HEK293 (cell line): ENCODE data around the gene FKBP4.

Source experiments
- CTCF ChIA-PET: fragments of 350-600 bp; formaldehyde crosslinking; extraction: SDS; loops from one replicate; lab custom pipeline; 2021; ENCODE audit warnings: antibody characterized with exemption; lab: Yijun Ruan, JAX
- POLR2A ChIA-PET: fragments of 300-600 bp; formaldehyde crosslinking; extraction: SDS; loops from one replicate; lab custom pipeline; 2020; ENCODE audit warnings: antibody characterized with exemption, inconsistent platforms; lab: Yijun Ruan, JAX
- H3K27ac ChIP-seq: fragments of 200-500 bp; sonication (Bioruptor generic); 2 replicates; pipeline ENCODE4 v1.5.1; 2014; ENCODE audit warnings: low read depth, low read length, control low read depth, inconsistent platforms; ENCODE audit errors: extremely low read depth
- H3K36me3 ChIP-seq, 2 experiments: fragments of 200-500 bp in 1 of 2; sonication (Bioruptor generic) in 1 of 2; 1 replicate in 1 of 2; 2 replicates in 1 of 2; pipeline ENCODE4 v1.5.1; 2014 to 2017; ENCODE audit warnings: inconsistent platforms in 2 of 2, low read length in 2 of 2; ENCODE audit not compliant: control insufficient read depth in 2 of 2, insufficient read depth in 1 of 2
- H3K4me1 ChIP-seq: fragments of 200-500 bp; sonication (Bioruptor generic); 2 replicates; pipeline ENCODE4 v1.5.1; 2014; ENCODE audit warnings: mild to moderate bottlenecking, low read length, inconsistent platforms; ENCODE audit not compliant: control insufficient read depth, insufficient read depth
- H3K4me3 ChIP-seq: 2 replicates; pipeline ENCODE4 v1.5.1; 2011; ENCODE audit warnings: low read depth, mild to moderate bottlenecking, control low read depth, low read length, moderate library complexity
- H3K9me3 ChIP-seq: fragments of 200-500 bp; sonication (Bioruptor generic); 2 replicates; pipeline ENCODE4 v1.5.1; 2014; ENCODE audit warnings: low read depth, low read length, inconsistent platforms; ENCODE audit not compliant: control insufficient read depth, insufficient read depth
- KLF9 ChIP-seq: fragments of 450-650 bp; formaldehyde crosslinking; IDR thresholded peaks from 2 replicates; pipeline ENCODE4 v1.5.1; 2016; ENCODE audit warnings: missing biosample characterization, missing genetic modification characterization, low read depth
- MZF1 ChIP-seq: fragments of 450-650 bp; formaldehyde crosslinking; IDR thresholded peaks from 2 replicates; pipeline ENCODE4 v1.5.1; 2017; ENCODE audit warnings: missing biosample characterization, missing genetic modification characterization, borderline replicate concordance
- YY1 ChIP-seq: fragments of 450-650 bp; formaldehyde crosslinking; IDR thresholded peaks from 2 replicates; pipeline ENCODE4 v1.5.1; 2018; ENCODE audit warnings: missing biosample characterization, missing genetic modification characterization
- ZNF140 ChIP-seq: fragments of 450-650 bp; formaldehyde crosslinking; IDR thresholded peaks from 2 replicates; pipeline ENCODE4 v1.5.1; 2016; ENCODE audit warnings: missing biosample characterization, missing genetic modification characterization
- ZNF146 ChIP-seq: fragments of 450-650 bp; formaldehyde crosslinking; IDR thresholded peaks from 2 replicates; pipeline ENCODE4 v1.5.1; 2016; ENCODE audit warnings: missing biosample characterization, missing genetic modification characterization
- ZNF202 ChIP-seq: fragments of 450-650 bp; formaldehyde crosslinking; IDR thresholded peaks from 2 replicates; pipeline ENCODE4 v1.5.1; 2016; ENCODE audit warnings: missing biosample characterization, missing genetic modification characterization, borderline replicate concordance
- ZNF23 ChIP-seq: fragments of 450-650 bp; formaldehyde crosslinking; IDR thresholded peaks from 2 replicates; pipeline ENCODE4 v1.5.1; 2016; ENCODE audit warnings: missing biosample characterization, missing genetic modification characterization, borderline replicate concordance
- ZNF433 ChIP-seq: fragments of 450-650 bp; formaldehyde crosslinking; IDR thresholded peaks from 2 replicates; pipeline ENCODE4 v1.5.1; 2016; ENCODE audit warnings: missing biosample characterization, missing genetic modification characterization, low read depth
- ZNF510 ChIP-seq: fragments of 450-650 bp; formaldehyde crosslinking; IDR thresholded peaks from 2 replicates; pipeline ENCODE4 v1.5.1; 2018; ENCODE audit warnings: mild to moderate bottlenecking, missing genetic modification characterization, missing biosample characterization; ENCODE audit not compliant: insufficient replicate concordance
- ZNF548 ChIP-seq: fragments of 450-650 bp; formaldehyde crosslinking; IDR thresholded peaks from 2 replicates; pipeline ENCODE4 v1.5.1; 2016; ENCODE audit warnings: missing biosample characterization, missing genetic modification characterization
- ZNF626 ChIP-seq: fragments of 450-650 bp; sonication (Bioruptor Pico); formaldehyde crosslinking; IDR thresholded peaks from 2 replicates; pipeline ENCODE4 v1.5.1; 2018; ENCODE audit warnings: missing biosample characterization, missing genetic modification characterization, inconsistent platforms
- ZNF660 ChIP-seq: fragments of 450-650 bp; IDR thresholded peaks from 2 replicates; pipeline ENCODE4 v1.5.1; 2018; ENCODE audit warnings: missing biosample characterization, mild to moderate bottlenecking, missing genetic modification characterization
- ZNF707 ChIP-seq: fragments of 450-650 bp; formaldehyde crosslinking; IDR thresholded peaks from 2 replicates; pipeline ENCODE4 v1.5.1; 2016; ENCODE audit warnings: missing biosample characterization, missing genetic modification characterization
- TF ChIP-seq, protein P1 (sequence below): fragments of 450-650 bp; formaldehyde crosslinking; optimal IDR thresholded peaks from 2 replicates; pipeline ENCODE3; 2016; ENCODE audit warnings: missing biosample characterization, mild to moderate bottlenecking, missing genetic modification characterization
- TF ChIP-seq, protein P2 (sequence below): fragments of 450-650 bp; formaldehyde crosslinking; IDR thresholded peaks from 2 replicates; pipeline ENCODE4 v1.5.1; 2016; ENCODE audit warnings: missing biosample characterization, missing genetic modification characterization, low read depth
- TF ChIP-seq, protein P3 (sequence below): fragments of 450-650 bp; formaldehyde crosslinking; IDR thresholded peaks from 2 replicates; pipeline ENCODE4 v1.5.1; 2016; ENCODE audit warnings: missing biosample characterization, missing genetic modification characterization

The FKBP4 gene

DNA sequence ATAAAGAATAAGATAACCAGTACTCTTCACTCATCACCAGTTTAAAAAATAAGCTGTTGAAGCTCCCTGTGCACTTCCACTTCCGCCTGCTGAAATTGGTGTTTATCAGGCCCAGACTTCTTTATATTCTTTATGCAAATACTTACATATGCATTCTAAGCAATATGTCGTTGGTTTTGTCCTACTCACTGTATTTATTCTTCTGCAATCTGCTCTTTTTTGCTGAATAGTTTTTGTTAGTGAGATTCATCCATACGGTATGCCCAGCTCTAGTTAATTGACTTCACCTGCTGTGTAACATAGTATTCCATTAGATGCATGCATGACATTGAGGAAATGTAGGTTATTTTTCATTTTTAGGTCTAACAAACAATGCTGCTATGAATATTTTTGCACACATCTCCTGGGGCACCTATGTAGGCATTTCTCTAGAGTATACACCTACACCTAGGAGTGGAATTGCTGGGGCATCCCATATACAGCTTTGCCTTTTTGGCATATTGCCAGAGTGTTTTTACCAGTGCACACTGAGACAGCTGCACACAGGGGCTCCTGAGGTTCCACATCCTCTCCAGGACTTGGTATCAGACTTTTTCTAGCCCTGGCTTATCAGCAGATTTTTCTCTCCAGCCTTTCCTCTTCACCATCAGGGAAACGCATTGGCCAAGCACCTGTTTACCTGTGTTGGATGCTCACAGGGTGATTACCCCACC is 41.1 kb downstream of the FKBP4 start:
- Histone ChIP-seq H3K4me3 (no peak overlapping the region), H3K36me3 (peaks cover 0 to 19% of the 10 kb centered on the region in 2 experiments; a peak in 2 of 3 replicates), H3K9me3 (no peaks in the 10 kb centered on the region), H3K27ac (no peak overlapping the region)
- ChIA-PET CTCF (interaction anchor here (0.9 to 1.5 kb wide), 2 partner anchors 10 to 109 kb away, joined by 3 to 4 read pairs; no protein-coding TSS in a partner anchor), POLR2A (no interaction called here)
- no peak for TF ChIP-seq ZNF510 (tag by site-specific recombination)
- no peak for TF ChIP-seq ZNF23
- TF ChIP-seq KLF9 (tag by site-specific recombination), result no peak
- no peak for TF ChIP-seq ZNF660 (tag by site-specific recombination)
- TF ChIP-seq, protein P1, sequence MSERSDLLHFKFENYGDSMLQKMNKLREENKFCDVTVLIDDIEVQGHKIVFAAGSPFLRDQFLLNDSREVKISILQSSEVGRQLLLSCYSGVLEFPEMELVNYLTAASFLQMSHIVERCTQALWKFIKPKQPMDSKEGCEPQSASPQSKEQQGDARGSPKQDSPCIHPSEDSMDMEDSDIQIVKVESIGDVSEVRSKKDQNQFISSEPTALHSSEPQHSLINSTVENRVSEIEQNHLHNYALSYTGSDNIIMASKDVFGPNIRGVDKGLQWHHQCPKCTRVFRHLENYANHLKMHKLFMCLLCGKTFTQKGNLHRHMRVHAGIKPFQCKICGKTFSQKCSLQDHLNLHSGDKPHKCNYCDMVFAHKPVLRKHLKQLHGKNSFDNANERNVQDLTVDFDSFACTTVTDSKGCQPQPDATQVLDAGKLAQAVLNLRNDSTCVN, result no peak
- TF ChIP-seq ZNF140 (tag by site-specific recombination), result 0 out of 2 replicates have a peak, but pooled peaks have one; percentile 16
- no peak for TF ChIP-seq ZNF433 (tag by site-specific recombination)
- no peak for TF ChIP-seq YY1 (tag by site-specific recombination)
- TF ChIP-seq, all 188 proteins: peak for 1
- H3K4me1 ChIP-seq, result no peaks in the 10 kb centered on the region

DNA sequence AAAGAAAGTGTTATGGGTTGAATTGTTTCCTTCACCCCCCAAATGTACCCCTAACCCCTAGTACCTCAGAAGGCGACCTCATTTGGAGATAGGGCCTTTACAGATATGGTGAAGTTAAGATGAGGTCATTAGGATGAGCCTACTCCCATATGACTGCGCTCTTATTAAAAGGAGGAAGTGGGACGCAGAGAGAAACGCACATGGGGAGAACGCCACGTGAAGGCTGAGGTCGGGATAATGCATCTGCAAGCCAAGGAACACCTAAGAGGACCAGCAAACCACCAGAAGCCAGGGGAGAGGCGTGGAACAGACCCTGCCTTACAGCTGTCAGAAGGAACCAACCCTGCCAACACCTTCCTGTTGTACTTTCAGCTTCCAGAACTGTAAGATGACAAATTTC is 41.8 kb downstream of the FKBP4 start:
- Histone ChIP-seq H3K9me3 (no peaks in the 10 kb centered on the region), H3K4me3 (no peak overlapping the region), H3K27ac (no peak overlapping the region), H3K36me3 (peaks cover 0 to 23% of the 10 kb centered on the region in 2 experiments; a peak in 1 of 3 replicates), H3K4me1 (no peaks in the 10 kb centered on the region)
- TF ChIP-seq, protein P2, sequence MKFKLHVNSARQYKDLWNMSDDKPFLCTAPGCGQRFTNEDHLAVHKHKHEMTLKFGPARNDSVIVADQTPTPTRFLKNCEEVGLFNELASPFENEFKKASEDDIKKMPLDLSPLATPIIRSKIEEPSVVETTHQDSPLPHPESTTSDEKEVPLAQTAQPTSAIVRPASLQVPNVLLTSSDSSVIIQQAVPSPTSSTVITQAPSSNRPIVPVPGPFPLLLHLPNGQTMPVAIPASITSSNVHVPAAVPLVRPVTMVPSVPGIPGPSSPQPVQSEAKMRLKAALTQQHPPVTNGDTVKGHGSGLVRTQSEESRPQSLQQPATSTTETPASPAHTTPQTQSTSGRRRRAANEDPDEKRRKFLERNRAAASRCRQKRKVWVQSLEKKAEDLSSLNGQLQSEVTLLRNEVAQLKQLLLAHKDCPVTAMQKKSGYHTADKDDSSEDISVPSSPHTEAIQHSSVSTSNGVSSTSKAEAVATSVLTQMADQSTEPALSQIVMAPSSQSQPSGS (tag by site-specific recombination), result peak; percentile 42
- TF ChIP-seq ZNF548 (0 out of 2 replicates have a peak, but pooled peaks have one; percentile 60), ZNF146 (tag by site-specific recombination) (no peak), ZNF202 (tag by site-specific recombination) (no peak), MZF1 (no peak)
- CTCF ChIA-PET, result interaction anchor here (1.5 kb wide), 1 partner anchor 9 kb away, joined by 4 read pairs; no protein-coding TSS in a partner anchor
- POLR2A ChIA-PET, result no interaction called here

DNA sequence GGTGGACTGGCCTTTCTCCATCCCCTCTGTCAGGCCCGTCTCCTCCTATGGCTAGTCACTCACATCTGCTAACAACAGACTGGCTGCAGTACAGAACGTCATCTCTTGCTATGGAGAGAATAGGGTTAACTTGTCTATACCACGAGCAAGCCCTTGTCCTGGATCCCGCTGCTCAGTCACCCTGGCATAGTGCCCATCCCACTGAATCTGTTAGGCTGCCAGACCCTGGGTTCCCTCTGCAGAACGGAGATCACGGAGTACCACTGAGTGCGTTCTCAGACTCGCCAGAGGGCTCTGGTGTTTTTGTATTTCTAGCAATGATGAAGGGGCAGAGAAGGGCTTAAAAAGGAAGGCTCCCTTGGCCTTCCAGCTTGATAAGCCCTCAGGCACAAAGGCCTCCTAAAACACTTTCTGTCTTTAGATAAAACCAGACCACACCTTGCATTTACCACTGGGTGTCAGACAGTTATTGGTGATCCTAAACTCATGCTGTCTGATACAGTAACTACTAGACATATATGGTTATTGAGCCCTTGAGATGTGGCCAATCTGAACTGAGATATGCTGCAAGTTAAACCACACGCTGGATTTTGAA is 46.4 kb downstream of the FKBP4 start:
- ChIA-PET POLR2A (no interaction called here), CTCF (no interaction called here)
- TF ChIP-seq ZNF626 (no peak), ZNF707 (tag by site-specific recombination) (no peak)
- TF ChIP-seq, protein P3, sequence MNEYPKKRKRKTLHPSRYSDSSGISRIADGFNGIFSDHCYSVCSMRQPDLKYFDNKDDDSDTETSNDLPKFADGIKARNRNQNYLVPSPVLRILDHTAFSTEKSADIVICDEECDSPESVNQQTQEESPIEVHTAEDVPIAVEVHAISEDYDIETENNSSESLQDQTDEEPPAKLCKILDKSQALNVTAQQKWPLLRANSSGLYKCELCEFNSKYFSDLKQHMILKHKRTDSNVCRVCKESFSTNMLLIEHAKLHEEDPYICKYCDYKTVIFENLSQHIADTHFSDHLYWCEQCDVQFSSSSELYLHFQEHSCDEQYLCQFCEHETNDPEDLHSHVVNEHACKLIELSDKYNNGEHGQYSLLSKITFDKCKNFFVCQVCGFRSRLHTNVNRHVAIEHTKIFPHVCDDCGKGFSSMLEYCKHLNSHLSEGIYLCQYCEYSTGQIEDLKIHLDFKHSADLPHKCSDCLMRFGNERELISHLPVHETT (tag by site-specific recombination), result no peak
- Histone ChIP-seq H3K4me1 (no peaks in the 10 kb centered on the region), H3K4me3 (no peak overlapping the region), H3K9me3 (no peaks in the 10 kb centered on the region), H3K36me3 (peaks cover 0 to 13% of the 10 kb centered on the region in 2 experiments; a peak in 2 of 3 replicates), H3K27ac (no peak overlapping the region)
